ENCODE results near the gene CD163L1.

DNA sequence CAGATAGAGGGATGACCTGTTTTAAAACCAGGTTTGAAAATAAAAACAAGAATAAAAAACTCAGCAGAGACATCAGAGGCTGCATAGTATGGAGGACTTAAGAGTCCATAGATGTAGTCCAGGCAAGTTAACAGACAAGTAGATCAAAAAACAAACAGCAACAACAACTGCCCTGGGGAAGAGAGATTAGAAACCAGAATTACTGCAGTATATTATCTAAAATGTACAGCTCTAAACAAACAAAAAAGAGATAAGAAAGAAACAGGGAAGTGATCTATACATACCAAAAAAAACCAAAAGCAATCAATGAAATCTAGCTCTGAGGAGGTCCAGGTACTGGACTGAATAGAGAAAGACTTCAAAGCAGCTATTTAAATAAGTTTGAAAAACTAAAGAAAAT, 91.3 kb downstream of the CD163L1 start:
- TF ChIP-seq YY1 (IDR thresholded peaks at IDR 0.05; ENCODE audit: insufficient read depth, insufficient read length): no peak
- TF ChIP-seq ZNF274 (IDR thresholded peaks at IDR 0.05; ENCODE audit: low read depth, low read length): no peak
